HepG2 (cell line): ENCODE data around the gene CLPTM1. TPM values are rescaled to one million over a fixed set of nuclear protein-coding genes. Genes with fewer than 3 reads are reported as not detected.

ENCODE experiments used
- HDAC2 ChIP-seq: sonication (generic); formaldehyde crosslinking; IDR thresholded peaks from 2 replicates; pipeline ENCODE4 v1.4.0; 2020; ENCODE audit warnings: missing genetic modification reagents
- KAT2B ChIP-seq: fragments of 150-350 bp; IDR thresholded peaks from 2 replicates; pipeline ENCODE4 v1.6.1; 2014; ENCODE audit warnings: low read depth, low read length, borderline replicate concordance
- KDM1A ChIP-seq: IDR thresholded peaks from 2 replicates; pipeline ENCODE4 v1.6.1; 2016; ENCODE audit warnings: missing compliant biosample characterization
- NFE2 ChIP-seq: sonication (generic); formaldehyde crosslinking; IDR thresholded peaks from 2 replicates; pipeline ENCODE4 v1.4.0; 2020; ENCODE audit warnings: missing genetic modification reagents
- RARA ChIP-seq: IDR thresholded peaks from 2 replicates; pipeline ENCODE4 v1.6.1; 2016; ENCODE audit warnings: missing genetic modification reagents, missing compliant biosample characterization
- TCF7 ChIP-seq: sonication (generic); IDR thresholded peaks from 2 replicates; pipeline ENCODE4 v1.6.1; 2016; ENCODE audit warnings: antibody characterized with exemption, low read depth
- ZNF451 ChIP-seq: sonication (generic); formaldehyde crosslinking; IDR thresholded peaks from 2 replicates; pipeline ENCODE4 v1.5.0; 2020; ENCODE audit warnings: mild to moderate bottlenecking, missing genetic modification reagents
- ZNF557 ChIP-seq: sonication (generic); formaldehyde crosslinking; IDR thresholded peaks from 2 replicates; pipeline ENCODE4 v1.4.0; 2020; ENCODE audit warnings: missing genetic modification reagents
- polyA plus RNA-seq, 8 experiments: library from polyadenylated mRNA; depleted of rRNA in 3 of 8; stranded (reverse) in 7 of 8; unstranded in 1 of 8; fragments of >200 nt; fragmentation: Illumina TruSeq in 4 of 8; extraction: Trizol in 4 of 8; gene quantifications; 2 replicates each; pipeline versions ENCODE4 v1.2.1 to v1.2.3, GENCODE V29; 2011 to 2016; ENCODE audit warnings: low read depth in 4 of 8, missing spikeins in 1 of 8, mixed read lengths in 1 of 8; ENCODE audit not compliant: insufficient read depth in 1 of 8
- total RNA-seq, 5 experiments: library from RNA; depleted of rRNA; stranded (reverse); fragments of >200 nt; fragmentation: Illumina TruSeq; extraction: Trizol; gene quantifications; 2 replicates each; pipeline ENCODE4 v1.2.3, GENCODE V29; 2016; ENCODE audit warnings: low read depth in 1 of 5
- TF ChIP-seq, protein P1 (sequence below): sonication (generic); formaldehyde crosslinking; IDR thresholded peaks from 2 replicates; pipeline ENCODE4 v1.4.0; 2020; ENCODE audit warnings: missing genetic modification reagents
- TF ChIP-seq, protein P2 (sequence below): IDR thresholded peaks from 2 replicates; pipeline ENCODE4 v1.6.1; 2016; ENCODE audit warnings: low read depth

The CLPTM1 gene
- total and polyA plus RNA-seq, 2 of the 13 experiments (the other 11 are each of a cell fraction or from before 2014, with no cell fraction given), result 34.9 to 42.8 TPM

DNA sequence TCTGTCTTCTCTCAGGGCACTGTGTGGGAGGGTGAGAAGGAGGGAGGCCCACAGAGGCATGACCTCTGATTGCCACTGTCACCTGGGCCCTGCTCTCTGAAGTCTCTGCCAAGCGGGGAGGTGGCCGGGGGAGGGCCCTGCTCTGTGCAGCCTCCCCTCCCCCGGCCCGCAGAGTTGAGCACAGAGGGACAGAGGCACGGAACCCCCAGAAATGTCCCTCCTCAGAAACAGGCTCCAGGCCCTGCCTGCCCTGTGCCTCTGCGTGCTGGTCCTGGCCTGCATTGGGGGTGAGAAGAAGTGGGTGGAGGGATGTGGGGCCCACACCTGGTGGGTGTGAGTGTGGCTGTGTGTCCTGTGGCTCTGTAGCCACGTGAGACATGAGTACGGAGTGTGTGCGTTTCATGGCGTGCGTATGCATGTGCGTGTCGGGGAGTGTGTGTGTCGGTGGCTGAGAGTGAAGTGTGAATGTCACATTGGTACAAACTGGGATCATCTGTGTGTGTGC lies 13.1 kb upstream of the CLPTM1 start, which contains the start of gene APOC4 (continued):
- TF ChIP-seq, protein P1, sequence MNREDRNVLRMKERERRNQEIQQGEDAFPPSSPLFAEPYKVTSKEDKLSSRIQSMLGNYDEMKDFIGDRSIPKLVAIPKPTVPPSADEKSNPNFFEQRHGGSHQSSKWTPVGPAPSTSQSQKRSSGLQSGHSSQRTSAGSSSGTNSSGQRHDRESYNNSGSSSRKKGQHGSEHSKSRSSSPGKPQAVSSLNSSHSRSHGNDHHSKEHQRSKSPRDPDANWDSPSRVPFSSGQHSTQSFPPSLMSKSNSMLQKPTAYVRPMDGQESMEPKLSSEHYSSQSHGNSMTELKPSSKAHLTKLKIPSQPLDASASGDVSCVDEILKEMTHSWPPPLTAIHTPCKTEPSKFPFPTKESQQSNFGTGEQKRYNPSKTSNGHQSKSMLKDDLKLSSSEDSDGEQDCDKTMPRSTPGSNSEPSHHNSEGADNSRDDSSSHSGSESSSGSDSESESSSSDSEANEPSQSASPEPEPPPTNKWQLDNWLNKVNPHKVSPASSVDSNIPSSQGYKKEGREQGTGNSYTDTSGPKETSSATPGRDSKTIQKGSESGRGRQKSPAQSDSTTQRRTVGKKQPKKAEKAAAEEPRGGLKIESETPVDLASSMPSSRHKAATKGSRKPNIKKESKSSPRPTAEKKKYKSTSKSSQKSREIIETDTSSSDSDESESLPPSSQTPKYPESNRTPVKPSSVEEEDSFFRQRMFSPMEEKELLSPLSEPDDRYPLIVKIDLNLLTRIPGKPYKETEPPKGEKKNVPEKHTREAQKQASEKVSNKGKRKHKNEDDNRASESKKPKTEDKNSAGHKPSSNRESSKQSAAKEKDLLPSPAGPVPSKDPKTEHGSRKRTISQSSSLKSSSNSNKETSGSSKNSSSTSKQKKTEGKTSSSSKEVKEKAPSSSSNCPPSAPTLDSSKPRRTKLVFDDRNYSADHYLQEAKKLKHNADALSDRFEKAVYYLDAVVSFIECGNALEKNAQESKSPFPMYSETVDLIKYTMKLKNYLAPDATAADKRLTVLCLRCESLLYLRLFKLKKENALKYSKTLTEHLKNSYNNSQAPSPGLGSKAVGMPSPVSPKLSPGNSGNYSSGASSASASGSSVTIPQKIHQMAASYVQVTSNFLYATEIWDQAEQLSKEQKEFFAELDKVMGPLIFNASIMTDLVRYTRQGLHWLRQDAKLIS, result no peak
- TF ChIP-seq KAT2B (no peak), ZNF557 (CRISPR knock-in tag) (no peak), KDM1A (CRISPR knock-in tag) (no peak), HDAC2 (no peak), RARA (CRISPR knock-in tag) (peak; percentile 32; the same call in 1 of the 2 replicates), NFE2 (CRISPR knock-in tag) (no peak), TCF7 (0 out of 2 replicates have a peak, but pooled peaks have one; percentile 0), ZNF451 (CRISPR knock-in tag) (no peak)
- TF ChIP-seq, protein P2, sequence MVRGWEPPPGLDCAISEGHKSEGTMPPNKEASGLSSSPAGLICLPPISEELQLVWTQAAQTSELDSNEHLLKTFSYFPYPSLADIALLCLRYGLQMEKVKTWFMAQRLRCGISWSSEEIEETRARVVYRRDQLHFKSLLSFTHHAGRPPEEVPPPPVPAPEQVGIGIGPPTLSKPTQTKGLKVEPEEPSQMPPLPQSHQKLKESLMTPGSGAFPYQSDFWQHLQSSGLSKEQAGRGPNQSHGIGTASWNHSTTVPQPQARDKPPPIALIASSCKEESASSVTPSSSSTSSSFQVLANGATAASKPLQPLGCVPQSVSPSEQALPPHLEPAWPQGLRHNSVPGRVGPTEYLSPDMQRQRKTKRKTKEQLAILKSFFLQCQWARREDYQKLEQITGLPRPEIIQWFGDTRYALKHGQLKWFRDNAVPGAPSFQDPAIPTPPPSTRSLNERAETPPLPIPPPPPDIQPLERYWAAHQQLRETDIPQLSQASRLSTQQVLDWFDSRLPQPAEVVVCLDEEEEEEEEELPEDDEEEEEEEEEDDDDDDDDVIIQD (CRISPR knock-in tag), result no peak
